ENCODE measurements around the gene MAST4.

MAST4 gene

GRCh38 chr5:66851306-66851705 lies 255.1 kb downstream of the MAST4 start:
- DNase-seq: no peak

DNA sequence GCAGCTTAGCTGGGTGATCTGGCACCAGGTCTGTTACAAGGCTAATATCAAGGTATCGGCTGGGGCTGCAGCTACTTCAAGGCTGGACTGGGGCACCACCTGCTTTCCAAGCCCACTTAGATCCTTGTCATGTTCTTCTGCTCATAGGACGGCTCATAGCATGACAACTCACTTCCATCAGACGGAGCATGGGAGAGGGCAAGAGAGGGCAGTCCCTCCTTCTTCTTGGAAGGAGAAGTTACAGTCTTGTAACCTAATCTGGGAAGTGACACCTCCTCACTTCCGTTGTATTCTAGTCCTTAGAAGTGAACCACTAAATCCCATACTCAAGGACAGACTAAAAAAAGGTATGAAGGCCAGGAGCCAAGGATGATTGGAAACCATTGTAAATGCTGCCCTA lies 258.2 kb downstream of the MAST4 start:
- no peak for DNase-seq

GRCh38 chr5:66856041-66856805 lies 260.0 kb downstream of the MAST4 start:
- DNase-seq: no peak

DNA sequence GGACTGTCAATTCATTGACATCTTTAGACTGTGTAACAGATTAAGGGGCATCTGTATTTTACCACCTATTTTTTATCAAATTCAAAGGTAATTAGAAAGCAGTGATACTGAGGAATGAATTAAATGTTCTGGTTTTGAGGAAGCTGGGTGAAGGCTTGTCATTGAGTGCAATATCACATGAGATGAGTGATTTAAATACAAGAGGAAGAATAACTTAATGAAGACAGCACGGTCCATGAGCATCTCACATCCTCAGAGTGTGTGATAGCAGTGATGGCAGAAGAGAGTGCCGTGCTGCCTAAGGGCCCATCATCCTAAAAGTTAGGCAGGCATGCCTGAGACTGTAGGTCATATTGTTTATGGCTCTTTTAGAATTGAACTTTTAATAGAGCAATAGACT lies 263.3 kb downstream of the MAST4 start:
- no peak for DNase-seq

GRCh38 chr5:66860199-66860975 lies 264.2 kb downstream of the MAST4 start:
- DNase-seq: no peak

GRCh38 chr5:66861402-66861801 lies 265.2 kb downstream of the MAST4 start:
- DNase-seq: no peak

DNA sequence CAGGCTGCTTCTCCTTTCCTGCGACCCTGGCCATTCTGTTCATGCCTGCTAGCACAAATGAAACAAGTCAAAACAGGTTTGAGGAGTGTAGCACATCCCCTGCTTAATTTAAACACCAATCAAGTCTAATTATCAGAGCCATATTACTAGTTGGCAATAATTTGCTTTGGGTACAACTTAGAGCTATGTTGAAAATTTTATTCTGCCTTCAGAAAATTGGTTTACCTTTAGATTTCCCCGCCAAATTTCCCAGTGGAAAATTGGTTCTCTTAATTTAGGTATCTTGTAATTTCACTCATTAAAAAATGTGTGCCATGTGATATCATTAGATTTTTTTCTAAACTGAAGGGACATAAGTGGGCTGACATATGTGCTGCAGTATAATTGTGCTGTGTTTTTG lies 265.8 kb downstream of the MAST4 start:
- no peak for DNase-seq

- DNase-seq: no peak
Observed at GRCh38 chr5:66863243-66864170, 267.3 kb downstream of the MAST4 start.

DNA sequence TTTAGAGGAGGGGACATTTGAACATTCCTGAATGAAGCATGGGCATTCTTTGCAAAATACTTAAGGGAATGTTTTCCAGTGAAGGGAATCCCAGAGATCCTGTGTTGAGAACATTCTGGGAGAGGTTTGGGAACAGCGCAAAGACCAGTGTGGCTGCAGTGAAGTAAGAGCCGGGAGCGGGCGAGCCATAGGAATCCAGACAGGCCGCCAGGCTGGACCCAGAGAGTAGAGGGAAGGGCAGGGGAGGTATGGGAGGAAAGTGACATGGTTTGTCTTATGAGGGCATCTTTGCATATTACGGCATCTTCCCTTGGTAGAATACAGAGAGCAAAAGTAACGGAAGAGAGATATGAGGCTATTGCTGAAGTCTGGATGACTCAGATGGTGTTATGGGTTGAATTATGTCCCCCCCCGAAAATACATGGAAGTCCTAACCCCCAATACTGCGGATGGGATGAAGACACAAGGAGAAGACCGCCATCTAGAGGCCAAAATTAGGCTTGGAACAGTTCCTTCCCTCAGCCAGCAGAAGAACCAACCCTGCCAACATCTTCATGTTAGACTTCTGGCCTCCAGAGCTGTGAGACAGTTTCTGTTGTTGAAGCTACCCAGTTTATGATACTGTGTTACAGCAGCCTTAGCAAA lies 268.2 kb downstream of the MAST4 start:
- DNase-seq: no peak

DNA sequence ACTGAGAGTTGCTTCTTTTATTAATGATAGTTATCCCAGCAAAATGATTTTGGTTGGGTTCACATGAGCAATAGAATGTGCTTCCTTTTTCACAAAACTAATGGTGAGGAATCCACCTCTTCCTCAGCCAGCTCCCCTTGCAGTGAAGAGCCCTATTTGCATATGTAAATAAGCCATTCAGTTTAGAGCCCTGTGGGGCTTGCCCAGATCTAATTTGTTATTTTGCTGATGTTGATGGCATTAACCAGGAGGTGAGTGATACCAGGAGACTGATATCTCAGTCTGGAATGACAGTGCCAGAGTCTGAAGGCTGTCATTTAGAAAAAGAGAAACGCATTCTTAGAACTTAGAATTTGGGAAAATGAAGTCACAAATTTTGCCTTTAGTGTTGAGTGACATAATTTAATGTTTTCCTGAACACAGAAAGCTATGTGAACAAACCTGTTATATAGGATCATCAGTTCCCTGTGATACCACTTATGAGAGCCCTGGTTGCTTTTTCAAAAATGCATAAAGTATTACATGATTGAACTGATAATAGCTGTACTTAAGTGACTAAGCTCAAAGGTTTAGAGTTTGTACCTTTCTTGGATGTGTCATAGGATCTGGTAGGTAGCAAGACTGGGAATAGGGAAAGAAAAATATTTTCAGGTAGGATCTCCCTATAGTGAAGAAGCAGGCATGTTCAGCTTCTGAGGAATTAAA lies 271.6 kb downstream of the MAST4 start:
- DNase-seq: no peak

DNA sequence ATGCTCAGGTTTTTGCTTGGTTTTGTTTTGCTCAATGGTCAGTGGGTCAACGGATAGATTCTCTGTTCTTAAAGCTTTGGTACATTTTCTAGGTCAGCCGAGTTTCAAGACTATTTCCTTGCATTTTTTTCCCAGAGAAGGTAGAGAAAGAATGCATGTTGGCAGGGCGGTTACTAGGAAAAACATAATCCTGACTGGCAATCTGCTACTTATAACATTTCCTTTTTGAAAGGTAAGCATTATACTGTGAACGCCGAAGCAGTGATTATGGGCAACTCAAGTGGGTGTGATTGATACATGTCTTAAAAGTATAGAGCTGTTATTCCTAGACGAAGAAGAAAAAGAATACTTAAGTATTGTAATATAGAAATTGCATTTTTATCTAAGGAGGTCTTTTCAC lies 273.2 kb downstream of the MAST4 start:
- no peak for DNase-seq

GRCh38 chr5:66870708-66871107 lies 274.5 kb downstream of the MAST4 start:
- no peak for DNase-seq

- no peak for DNase-seq
Observed at GRCh38 chr5:66871651-66872050, 275.5 kb downstream of the MAST4 start.

DNA sequence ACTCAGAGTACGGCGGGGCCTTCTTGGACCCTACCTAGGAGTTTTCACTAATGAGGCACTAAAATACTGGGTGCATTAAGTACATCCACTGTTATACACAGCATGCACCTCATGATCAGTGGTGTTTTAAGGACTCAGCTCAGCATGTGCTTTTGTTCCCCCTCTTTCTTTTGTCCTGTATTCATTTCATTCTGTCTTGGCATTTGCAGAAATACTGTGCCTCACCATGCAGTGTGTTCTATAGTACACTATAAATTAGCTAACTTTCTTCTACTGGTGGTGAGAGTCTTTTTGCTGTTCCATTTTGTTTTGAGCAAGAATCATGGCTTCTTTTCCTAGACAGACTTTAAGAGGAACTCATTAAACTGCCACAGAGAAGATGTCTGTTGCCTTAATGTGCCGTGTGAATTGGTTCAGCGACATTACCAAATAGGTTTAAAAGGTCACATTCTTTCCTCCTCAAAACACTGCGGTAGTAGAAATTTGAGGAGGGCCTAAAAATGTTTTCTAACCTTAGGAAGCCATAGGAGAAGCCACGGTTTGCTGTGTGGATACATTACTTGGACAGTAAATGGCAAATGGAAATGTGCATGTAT lies 276.6 kb downstream of the MAST4 start:
- DNase-seq: no peak

- no peak for DNase-seq
Observed at GRCh38 chr5:66874004-66874403, 277.8 kb downstream of the MAST4 start.

DNA sequence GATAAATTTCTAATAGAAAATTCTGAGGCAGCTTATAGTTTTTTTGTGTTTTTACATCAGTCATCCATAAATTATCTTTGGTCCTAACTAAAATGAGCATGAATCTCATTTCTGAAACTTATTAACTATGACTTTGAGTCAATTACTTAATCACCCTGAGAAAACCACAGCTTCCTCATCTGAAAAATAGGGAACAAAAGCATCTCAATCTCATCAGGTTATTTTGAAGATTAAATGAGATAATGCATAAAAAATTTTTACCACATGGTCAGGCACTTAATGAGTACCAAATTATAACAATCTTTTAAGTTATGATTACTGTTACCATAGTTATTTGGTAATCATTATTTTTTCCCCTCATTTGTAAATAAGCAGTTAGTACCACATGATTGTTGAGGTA lies 279.1 kb downstream of the MAST4 start:
- DNase-seq: no peak

- DNase-seq: no peak
Observed at GRCh38 chr5:66876266-66876807, 280.1 kb downstream of the MAST4 start.

- DNase-seq: no peak
Observed at GRCh38 chr5:66877843-66878242, 281.6 kb downstream of the MAST4 start.

DNA sequence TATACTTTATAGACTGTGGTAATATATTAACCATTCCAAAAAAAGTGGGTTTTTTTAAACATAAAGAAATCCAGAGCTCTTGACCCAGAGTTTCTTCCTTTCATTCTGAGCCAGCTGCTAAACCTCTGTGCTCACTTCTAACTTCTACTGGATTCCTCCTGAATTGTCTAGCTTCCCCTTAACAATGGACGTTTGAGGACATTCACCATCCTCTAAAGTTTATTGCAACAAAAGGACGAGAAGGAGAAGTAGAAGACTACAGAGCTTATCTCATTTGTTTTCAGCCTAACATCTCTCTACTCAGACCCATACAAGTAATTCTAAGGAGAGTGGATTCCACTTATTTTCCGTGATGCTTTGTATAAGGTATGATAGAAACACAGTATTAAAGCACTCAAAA lies 284.2 kb downstream of the MAST4 start:
- no peak for DNase-seq

- no peak for DNase-seq
Observed at GRCh38 chr5:66881480-66882161, 285.4 kb downstream of the MAST4 start.
